ENCODE data around the gene GALNTL6.

DNA sequence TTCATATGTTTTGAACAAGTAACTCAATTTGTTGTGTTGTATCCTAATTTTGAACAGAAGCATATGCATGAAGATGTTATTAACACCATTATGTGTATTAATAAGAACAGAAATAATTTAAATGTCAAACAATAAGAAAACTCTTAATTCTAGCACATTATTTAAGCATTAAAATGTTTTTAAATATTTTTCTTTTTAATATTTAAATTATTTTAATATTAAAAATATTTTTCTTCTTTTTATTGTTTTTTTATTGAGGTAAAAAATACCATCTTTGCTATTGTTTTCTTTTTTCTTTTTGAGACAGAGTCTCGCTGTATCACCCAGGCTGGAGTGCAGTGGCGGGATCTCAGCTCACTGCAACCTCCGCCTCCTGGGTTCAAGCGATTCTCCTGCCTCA, 914.4 kb downstream of the GALNTL6 start:
- TF ChIP-seq, protein P1, sequence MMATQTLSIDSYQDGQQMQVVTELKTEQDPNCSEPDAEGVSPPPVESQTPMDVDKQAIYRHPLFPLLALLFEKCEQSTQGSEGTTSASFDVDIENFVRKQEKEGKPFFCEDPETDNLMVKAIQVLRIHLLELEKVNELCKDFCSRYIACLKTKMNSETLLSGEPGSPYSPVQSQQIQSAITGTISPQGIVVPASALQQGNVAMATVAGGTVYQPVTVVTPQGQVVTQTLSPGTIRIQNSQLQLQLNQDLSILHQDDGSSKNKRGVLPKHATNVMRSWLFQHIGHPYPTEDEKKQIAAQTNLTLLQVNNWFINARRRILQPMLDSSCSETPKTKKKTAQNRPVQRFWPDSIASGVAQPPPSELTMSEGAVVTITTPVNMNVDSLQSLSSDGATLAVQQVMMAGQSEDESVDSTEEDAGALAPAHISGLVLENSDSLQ (IDR thresholded peaks at IDR 0.05): no peak
- TF ChIP-seq FOXM1 (IDR thresholded peaks at IDR 0.05; ENCODE audit: borderline replicate concordance) (no peak), FOXA1 (IDR thresholded peaks at IDR 0.05) (no peak), SUZ12 (IDR thresholded peaks at IDR 0.05) (no peak), BHLHE40 (IDR thresholded peaks at IDR 0.05; ENCODE audit: borderline replicate concordance) (no peak), FOXK2 (IDR thresholded peaks at IDR 0.05) (no peak), HDGF (IDR thresholded peaks at IDR 0.05; ENCODE audit: borderline replicate concordance) (no peak)
